ENCODE results near the gene PHEX. TPM values are rescaled to one million over a fixed set of nuclear protein-coding genes. Genes with fewer than 3 reads are reported as not detected.

Gene PHEX
- total RNA-seq, 2 donors from 2014 or later = 0.19 to 1.9 TPM

DNA sequence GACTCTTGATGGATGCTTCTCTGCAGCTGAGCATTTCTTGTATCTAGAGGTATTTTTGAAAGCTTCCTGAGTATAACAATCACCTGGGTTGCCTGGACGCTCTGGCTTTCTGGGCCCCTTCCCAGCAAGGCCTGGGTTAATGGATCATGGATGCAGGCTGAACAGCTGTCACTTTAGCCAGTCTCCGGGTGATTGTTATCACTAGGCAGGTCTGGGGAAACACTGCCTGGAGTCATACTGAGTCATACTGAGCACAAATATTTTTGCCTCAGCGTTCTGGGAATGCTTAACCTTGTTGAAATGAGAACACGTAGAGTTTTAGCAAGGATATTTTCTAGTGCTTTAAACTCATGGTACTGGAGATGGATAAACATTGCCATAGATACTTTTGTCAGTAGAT lies 102.6 kb downstream of the PHEX start:
- no peaks in the 10 kb centered on the region for H3K9me3 Mint-ChIP-seq
- H3K36me3 Mint-ChIP-seq (ENCODE audit: low read depth) = no peaks in the 10 kb centered on the region
- H3K27me3 Mint-ChIP-seq = peaks cover 4% of the 10 kb centered on the region
- H3K27ac Mint-ChIP-seq = peak overlapping the region; percentile 36
- H3K4me3 Mint-ChIP-seq = no peak overlapping the region
- peak; percentile 44 for ATAC-seq (replicated peaks)
- no peaks in the 10 kb centered on the region for H3K4me1 Mint-ChIP-seq

DNA sequence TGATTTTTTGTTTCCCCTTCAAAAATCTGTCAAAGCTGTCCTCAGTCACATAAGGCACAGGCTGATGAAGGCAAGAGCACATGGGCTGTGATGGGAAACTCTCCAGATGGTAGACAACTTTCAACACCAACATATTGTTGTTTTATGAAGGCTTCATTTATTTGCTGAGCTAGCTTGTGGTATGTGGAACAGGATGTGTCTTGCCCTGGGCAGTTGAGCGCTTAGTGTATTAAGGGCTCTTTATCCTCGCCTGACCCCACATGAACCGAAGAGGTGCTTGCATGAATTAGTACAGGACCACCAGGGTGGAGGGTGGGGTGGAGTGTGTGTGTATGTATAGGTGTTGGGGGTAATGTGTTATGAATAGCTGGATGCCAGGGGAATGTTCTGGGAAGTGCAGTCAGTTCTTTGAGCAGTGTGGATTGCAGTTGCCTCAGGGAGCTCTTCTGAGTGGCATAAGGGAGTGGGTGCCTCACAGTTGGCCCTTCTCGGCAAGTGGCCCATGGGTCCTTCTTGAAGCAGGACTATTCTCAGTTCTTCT lies 103.1 kb downstream of the PHEX start:
- no peaks in the 10 kb centered on the region for H3K9me3 Mint-ChIP-seq
- H3K4me3 Mint-ChIP-seq = no peak overlapping the region
- ATAC-seq (replicated peaks) = no peak
- no peaks in the 10 kb centered on the region for H3K27me3 Mint-ChIP-seq
- no peaks in the 10 kb centered on the region for H3K4me1 Mint-ChIP-seq
- H3K27ac Mint-ChIP-seq = peak overlapping the region; percentile 36
- no peaks in the 10 kb centered on the region for H3K36me3 Mint-ChIP-seq (ENCODE audit: low read depth)

GRCh38 chrX:22135994-22136684 lies 104.0 kb downstream of the PHEX start:
- ATAC-seq (replicated peaks) = peak; percentile 60
- peak overlapping the region; percentile 42 for H3K4me3 Mint-ChIP-seq
- H3K27ac Mint-ChIP-seq = no peak overlapping the region
- H3K36me3 Mint-ChIP-seq (ENCODE audit: low read depth) = no peaks in the 10 kb centered on the region
- no peaks in the 10 kb centered on the region for H3K9me3 Mint-ChIP-seq
- no peaks in the 10 kb centered on the region for H3K4me1 Mint-ChIP-seq
- no peaks in the 10 kb centered on the region for H3K27me3 Mint-ChIP-seq

GRCh38 chrX:22136711-22137110 lies 104.6 kb downstream of the PHEX start:
- Mint-ChIP-seq H3K27ac (no peak overlapping the region), H3K4me3 (peak overlapping the region; percentile 42), H3K9me3 (no peaks in the 10 kb centered on the region), H3K27me3 (no peaks in the 10 kb centered on the region), H3K36me3 (ENCODE audit: low read depth) (no peaks in the 10 kb centered on the region), H3K4me1 (no peaks in the 10 kb centered on the region)
- ATAC-seq (replicated peaks) = no peak

DNA sequence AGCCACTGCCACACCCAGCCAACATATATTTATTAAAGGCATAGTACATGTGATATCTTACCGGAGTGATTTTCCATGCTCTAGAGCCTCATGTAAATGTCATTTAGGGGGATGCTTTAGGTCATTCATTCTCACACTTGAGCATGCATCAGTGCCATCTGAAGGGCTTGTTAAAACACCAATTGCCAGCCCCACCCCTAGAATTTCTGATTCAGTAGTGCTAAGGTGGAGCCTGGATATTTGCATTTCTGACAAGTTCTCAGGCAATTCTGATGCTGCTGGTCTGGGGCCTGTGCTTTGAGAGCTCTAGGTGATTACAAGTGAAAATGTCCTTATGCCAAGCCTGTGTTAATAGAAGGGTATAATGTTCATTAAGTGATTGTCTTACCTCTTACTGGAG lies 107.7 kb downstream of the PHEX start:
- Mint-ChIP-seq H3K4me3 (no peak overlapping the region), H3K9me3 (no peaks in the 10 kb centered on the region), H3K4me1 (no peaks in the 10 kb centered on the region), H3K27ac (no peak overlapping the region), H3K36me3 (ENCODE audit: low read depth) (no peaks in the 10 kb centered on the region), H3K27me3 (no peaks in the 10 kb centered on the region)
- no peak for ATAC-seq (replicated peaks)

GRCh38 chrX:22141047-22141730 lies 109.1 kb downstream of the PHEX start:
- H3K27me3 Mint-ChIP-seq = no peaks in the 10 kb centered on the region
- H3K4me3 Mint-ChIP-seq = no peak overlapping the region
- H3K27ac Mint-ChIP-seq = no peak overlapping the region
- ATAC-seq (replicated peaks) = no peak
- no peaks in the 10 kb centered on the region for H3K36me3 Mint-ChIP-seq (ENCODE audit: low read depth)
- no peaks in the 10 kb centered on the region for H3K4me1 Mint-ChIP-seq
- H3K9me3 Mint-ChIP-seq = no peaks in the 10 kb centered on the region

DNA sequence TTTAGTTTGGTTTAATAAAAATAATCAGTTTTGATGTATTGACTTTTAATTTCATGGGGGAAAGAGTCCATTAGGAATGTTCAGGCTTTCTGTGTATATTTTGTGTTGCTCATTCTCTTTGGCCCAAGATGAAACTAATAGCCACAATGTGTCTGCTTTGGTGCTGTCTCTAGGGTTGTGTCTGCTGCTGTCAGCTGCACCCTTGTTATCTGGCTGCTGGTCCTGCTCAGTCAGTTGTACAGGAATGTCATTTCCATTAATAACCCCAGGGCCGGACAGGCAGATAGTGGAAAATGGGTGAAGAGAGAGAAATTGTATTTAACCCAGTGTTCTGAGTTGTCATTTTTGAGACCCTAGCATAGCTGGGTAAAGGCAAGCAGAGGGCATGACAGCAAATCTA lies 115.1 kb downstream of the PHEX start:
- no peak for ATAC-seq (replicated peaks)
- no peaks in the 10 kb centered on the region for H3K36me3 Mint-ChIP-seq (ENCODE audit: low read depth)
- no peaks in the 10 kb centered on the region for H3K9me3 Mint-ChIP-seq
- H3K27ac Mint-ChIP-seq = no peak overlapping the region
- H3K4me1 Mint-ChIP-seq = no peaks in the 10 kb centered on the region
- H3K4me3 Mint-ChIP-seq = no peak overlapping the region
- no peaks in the 10 kb centered on the region for H3K27me3 Mint-ChIP-seq

DNA sequence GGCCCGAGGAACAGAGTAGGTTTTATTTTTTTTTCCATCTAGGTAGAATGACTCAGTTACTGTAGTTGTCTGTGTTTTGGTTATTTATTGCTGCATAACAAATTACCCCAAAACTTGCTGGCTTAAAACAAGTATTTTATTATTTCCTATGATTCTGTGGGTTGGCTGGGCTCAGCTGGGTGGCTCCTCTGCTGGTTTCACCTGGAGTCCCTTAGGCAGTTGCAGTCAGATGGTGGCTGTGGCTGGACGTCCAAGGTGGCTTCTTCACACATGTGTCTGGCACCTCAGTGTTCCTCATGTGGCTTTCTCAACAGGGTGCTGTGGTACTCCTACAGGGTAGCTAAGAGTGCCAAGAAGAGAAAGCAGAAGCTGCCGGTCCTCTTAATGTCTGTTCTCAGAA lies 115.8 kb downstream of the PHEX start:
- Mint-ChIP-seq H3K27ac (no peak overlapping the region), H3K4me3 (no peak overlapping the region), H3K4me1 (no peaks in the 10 kb centered on the region), H3K9me3 (no peaks in the 10 kb centered on the region), H3K36me3 (ENCODE audit: low read depth) (no peaks in the 10 kb centered on the region), H3K27me3 (no peaks in the 10 kb centered on the region)
- no peak for ATAC-seq (replicated peaks)

GRCh38 chrX:22148565-22148964 lies 116.4 kb downstream of the PHEX start:
- Mint-ChIP-seq H3K4me1 (no peaks in the 10 kb centered on the region), H3K27me3 (no peaks in the 10 kb centered on the region), H3K4me3 (no peak overlapping the region), H3K27ac (no peak overlapping the region), H3K9me3 (no peaks in the 10 kb centered on the region), H3K36me3 (ENCODE audit: low read depth) (no peaks in the 10 kb centered on the region)
- ATAC-seq (replicated peaks) = no peak

DNA sequence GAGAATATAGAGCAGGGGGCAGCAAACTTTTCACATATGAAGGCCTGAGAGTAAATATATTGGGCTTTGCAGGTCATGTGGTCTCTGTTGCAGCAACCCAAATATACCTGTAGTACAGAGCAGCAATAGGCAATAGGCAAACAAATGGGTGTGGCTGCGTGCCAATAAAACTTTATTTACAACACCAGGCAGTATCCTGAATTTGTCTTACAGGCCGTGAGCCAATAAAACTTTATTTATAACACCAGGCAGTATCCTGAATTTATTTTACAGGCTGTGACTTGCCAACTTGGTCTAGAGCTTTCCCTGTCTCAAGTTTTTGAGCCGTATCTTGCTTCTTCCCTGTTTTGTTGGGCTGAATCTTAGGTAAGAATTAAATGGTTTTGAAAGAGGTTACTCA lies 118.2 kb downstream of the PHEX start:
- Mint-ChIP-seq H3K27me3 (no peaks in the 10 kb centered on the region), H3K27ac (no peak overlapping the region), H3K4me1 (no peaks in the 10 kb centered on the region), H3K4me3 (no peak overlapping the region), H3K36me3 (ENCODE audit: low read depth) (no peaks in the 10 kb centered on the region), H3K9me3 (no peaks in the 10 kb centered on the region)
- no peak for ATAC-seq (replicated peaks)

GRCh38 chrX:22155126-22155525 lies 123.0 kb downstream of the PHEX start:
- no peaks in the 10 kb centered on the region for H3K36me3 Mint-ChIP-seq (ENCODE audit: low read depth)
- H3K4me1 Mint-ChIP-seq = no peaks in the 10 kb centered on the region
- no peak overlapping the region for H3K27ac Mint-ChIP-seq
- ATAC-seq (replicated peaks) = no peak
- H3K4me3 Mint-ChIP-seq = no peak overlapping the region
- H3K27me3 Mint-ChIP-seq = no peaks in the 10 kb centered on the region
- H3K9me3 Mint-ChIP-seq = no peaks in the 10 kb centered on the region

GRCh38 chrX:22159071-22159470 lies 126.9 kb downstream of the PHEX start:
- H3K27ac Mint-ChIP-seq = no peak overlapping the region
- no peaks in the 10 kb centered on the region for H3K36me3 Mint-ChIP-seq (ENCODE audit: low read depth)
- no peaks in the 10 kb centered on the region for H3K27me3 Mint-ChIP-seq
- ATAC-seq (replicated peaks) = no peak
- no peak overlapping the region for H3K4me3 Mint-ChIP-seq
- H3K4me1 Mint-ChIP-seq = no peaks in the 10 kb centered on the region
- no peaks in the 10 kb centered on the region for H3K9me3 Mint-ChIP-seq

DNA sequence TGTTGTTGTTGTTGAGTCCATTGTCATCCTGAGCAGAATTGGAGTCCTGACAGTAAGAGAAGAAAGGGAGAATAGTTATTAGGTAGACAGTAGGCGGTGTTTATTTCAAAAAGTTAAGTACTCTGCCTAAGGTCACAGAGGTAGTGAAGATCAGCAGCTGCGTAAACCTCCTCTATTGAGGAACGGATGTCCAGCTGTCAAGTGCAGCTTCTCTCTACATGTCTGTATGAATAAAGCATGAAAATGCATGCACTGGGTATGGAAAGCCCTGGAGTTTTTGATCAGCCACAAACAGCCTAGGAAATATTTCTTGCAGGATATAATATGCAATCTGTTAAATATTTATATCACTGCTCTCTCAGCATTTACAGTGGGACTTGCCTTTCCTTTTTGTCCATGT lies 131.2 kb downstream of the PHEX start:
- no peaks in the 10 kb centered on the region for H3K4me1 Mint-ChIP-seq
- H3K9me3 Mint-ChIP-seq = no peaks in the 10 kb centered on the region
- no peak overlapping the region for H3K27ac Mint-ChIP-seq
- H3K4me3 Mint-ChIP-seq = no peak overlapping the region
- no peaks in the 10 kb centered on the region for H3K36me3 Mint-ChIP-seq (ENCODE audit: low read depth)
- ATAC-seq (replicated peaks) = no peak
- no peaks in the 10 kb centered on the region for H3K27me3 Mint-ChIP-seq

DNA sequence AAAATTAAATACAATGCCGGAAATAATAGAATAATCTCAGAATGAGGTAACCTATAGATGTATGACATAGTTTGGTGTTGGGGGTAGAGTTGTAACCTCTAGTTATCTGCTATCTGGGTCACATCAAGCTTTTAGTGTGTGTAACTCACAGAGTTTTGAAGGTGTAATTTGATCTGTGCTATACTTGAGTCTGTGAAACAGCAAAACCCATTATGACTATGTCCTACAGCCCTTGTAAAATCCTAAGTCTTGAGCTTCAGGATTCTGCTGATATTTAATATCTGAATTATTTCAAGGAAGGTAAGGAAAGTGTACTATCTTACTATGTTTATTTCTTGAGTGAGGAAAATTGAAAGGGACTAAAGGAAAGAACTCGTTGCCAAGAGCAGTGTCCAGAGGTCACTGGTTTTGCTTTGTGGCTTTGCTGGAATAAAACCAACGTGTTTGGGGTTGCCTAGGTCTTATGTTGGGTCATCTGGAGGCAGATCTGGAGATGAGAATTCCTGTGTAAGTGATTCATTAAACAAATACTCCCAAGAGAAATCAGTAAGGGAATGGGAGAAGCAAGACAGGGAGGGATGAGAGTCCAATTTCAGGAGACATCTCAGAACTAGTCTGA lies 132.8 kb downstream of the PHEX start:
- no peak overlapping the region for H3K4me3 Mint-ChIP-seq
- ATAC-seq (replicated peaks) = no peak
- H3K27me3 Mint-ChIP-seq = no peaks in the 10 kb centered on the region
- no peaks in the 10 kb centered on the region for H3K9me3 Mint-ChIP-seq
- no peaks in the 10 kb centered on the region for H3K4me1 Mint-ChIP-seq
- H3K36me3 Mint-ChIP-seq (ENCODE audit: low read depth) = no peaks in the 10 kb centered on the region
- H3K27ac Mint-ChIP-seq = no peak overlapping the region
